GM12874 (cell line): Measurements from ENCODE around the gene FANK1.

ENCODE experiments used
- CTCF ChIP-seq: IDR thresholded peaks from 2 replicates; pipeline ENCODE4 v1.5.1; 2011; ENCODE audit warnings: low read depth, mild to moderate bottlenecking, control low read depth, low read length, moderate library complexity; ENCODE audit not compliant: insufficient read depth

Gene FANK1

DNA sequence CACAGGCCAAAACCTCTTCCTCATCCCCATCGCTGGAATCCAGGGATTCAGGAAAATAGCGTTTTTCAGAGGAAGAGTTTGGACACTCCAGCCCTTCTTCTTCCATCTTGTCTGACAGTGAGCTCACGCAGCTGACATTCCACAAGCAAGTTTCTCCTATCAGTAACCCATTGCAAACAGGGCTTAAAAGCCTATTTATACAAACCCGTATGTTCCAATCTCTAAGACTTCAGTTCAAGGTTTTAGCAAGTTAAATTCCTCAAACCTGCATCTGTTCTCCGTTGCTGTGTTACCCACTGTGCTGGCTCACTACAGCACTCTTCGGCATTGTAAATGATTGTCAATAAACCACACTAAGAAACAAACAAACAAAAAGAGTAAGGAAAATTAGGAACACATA is 15.6 kb upstream of the FANK1 start:
- no peak for TF ChIP-seq CTCF

- no peak for TF ChIP-seq CTCF
These were observed 15.2 kb upstream of the FANK1 start, which contains the start of gene DHX32 for GRCh38 chr10:125881192-125881591. TSS of gene DHX32 (minus strand) at chr10:125881292. CDS start at chr10:125880824, 468 bp downstream.

- no peak for TF ChIP-seq CTCF
These were observed 13.8 kb upstream of the FANK1 start for GRCh38 chr10:125882596-125882995.

- TF ChIP-seq CTCF = no peak
These were observed 13.2 kb upstream of the FANK1 start for GRCh38 chr10:125883211-125883610.

GRCh38 chr10:125886914-125887512 is 9.4 kb upstream of the FANK1 start:
- no peak for TF ChIP-seq CTCF

DNA sequence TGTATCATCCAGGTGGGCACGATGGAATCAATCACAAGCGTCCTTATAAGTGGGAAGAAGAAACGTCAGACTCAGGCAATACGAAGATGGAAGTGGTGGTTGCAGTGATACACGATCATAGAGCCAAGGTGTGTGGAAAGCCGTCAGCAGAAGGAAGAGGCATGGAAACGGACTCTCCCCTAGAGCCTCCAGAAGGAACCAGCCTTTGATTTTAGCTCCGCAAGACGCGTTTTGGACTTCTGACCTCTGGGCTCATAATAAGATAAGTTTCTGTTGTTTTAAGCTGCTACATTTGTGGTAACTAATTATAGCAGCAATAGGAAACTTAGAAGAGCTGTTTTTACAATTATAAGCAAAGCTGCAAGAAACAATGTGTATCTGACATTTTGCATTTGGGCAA is 14.8 kb downstream of the FANK1 start:
- TF ChIP-seq CTCF = no peak

- TF ChIP-seq CTCF = no peak
These were observed 15.6 kb downstream of the FANK1 start for GRCh38 chr10:125911990-125912389.
